K562 (cell line): ENCODE measurements around the gene PRSS8. TPM values are rescaled to one million over a fixed set of nuclear protein-coding genes. Genes with fewer than 3 reads are reported as not detected.

Experiments used
- SREBF2 ChIP-seq: sonication (generic); formaldehyde crosslinking; IDR thresholded peaks from 2 replicates; pipeline ENCODE4 v1.4.0; 2020; ENCODE audit warnings: mild to moderate bottlenecking, missing genetic modification reagents
- polyA plus RNA-seq, 8 experiments: library from polyadenylated mRNA; depleted of rRNA in 4 of 8; stranded (reverse) in 5 of 8; unstranded in 3 of 8; fragments of >200 nt; fragmentation: Nextera tagmentation in 2 of 8; fragmentation: Illumina TruSeq in 1 of 8; extraction: Ambion mirVana in 2 of 8; extraction: Trizol in 1 of 8; gene quantifications; 2 replicates each; pipeline versions ENCODE4 v1.2.1 to v1.2.3, GENCODE V29; 2011 to 2014; ENCODE audit warnings: inconsistent platforms in 1 of 8, missing spikeins in 1 of 8
- total RNA-seq, 7 experiments: library from RNA; depleted of rRNA in 6 of 7; stranded (reverse); fragments of >200 nt in 6 of 7; fragmentation: Illumina TruSeq in 2 of 7; extraction: Trizol in 2 of 7; gene quantifications; 2 replicates each; pipeline versions ENCODE4 v1.2.1 to v1.2.3, GENCODE V29; 2011 to 2021; ENCODE audit warnings: low replicate concordance in 1 of 7
- TF ChIP-seq, protein P1 (sequence below), 2 experiments: fragments of 450-650 bp; formaldehyde crosslinking in 1 of 2; IDR thresholded peaks; 2 replicates each; pipeline versions ENCODE4 v1.4.0 to v1.6.1; 2014 to 2020; ENCODE audit warnings: mild to moderate bottlenecking in 2 of 2, borderline replicate concordance in 1 of 2, low read depth in 1 of 2
- TF ChIP-seq, protein P2 (sequence below): fragments of 250-450 bp; sonication (Bioruptor Pico); IDR thresholded peaks from 2 replicates; pipeline ENCODE4 v1.5.0; 2021; ENCODE audit warnings: mild to moderate bottlenecking, borderline replicate concordance

Gene PRSS8
- total and polyA plus RNA-seq, 9 of the 15 experiments (the other 6 are each of a cell fraction or from before 2014, with no cell fraction given) = 0.25 to 3.9 (median 1.3) TPM; not detected in 1

GRCh38 chr16:31117384-31118222, 17.9 kb downstream of the PRSS8 start, which contains the start of gene KAT8 (continued):
- TF ChIP-seq, protein P1, sequence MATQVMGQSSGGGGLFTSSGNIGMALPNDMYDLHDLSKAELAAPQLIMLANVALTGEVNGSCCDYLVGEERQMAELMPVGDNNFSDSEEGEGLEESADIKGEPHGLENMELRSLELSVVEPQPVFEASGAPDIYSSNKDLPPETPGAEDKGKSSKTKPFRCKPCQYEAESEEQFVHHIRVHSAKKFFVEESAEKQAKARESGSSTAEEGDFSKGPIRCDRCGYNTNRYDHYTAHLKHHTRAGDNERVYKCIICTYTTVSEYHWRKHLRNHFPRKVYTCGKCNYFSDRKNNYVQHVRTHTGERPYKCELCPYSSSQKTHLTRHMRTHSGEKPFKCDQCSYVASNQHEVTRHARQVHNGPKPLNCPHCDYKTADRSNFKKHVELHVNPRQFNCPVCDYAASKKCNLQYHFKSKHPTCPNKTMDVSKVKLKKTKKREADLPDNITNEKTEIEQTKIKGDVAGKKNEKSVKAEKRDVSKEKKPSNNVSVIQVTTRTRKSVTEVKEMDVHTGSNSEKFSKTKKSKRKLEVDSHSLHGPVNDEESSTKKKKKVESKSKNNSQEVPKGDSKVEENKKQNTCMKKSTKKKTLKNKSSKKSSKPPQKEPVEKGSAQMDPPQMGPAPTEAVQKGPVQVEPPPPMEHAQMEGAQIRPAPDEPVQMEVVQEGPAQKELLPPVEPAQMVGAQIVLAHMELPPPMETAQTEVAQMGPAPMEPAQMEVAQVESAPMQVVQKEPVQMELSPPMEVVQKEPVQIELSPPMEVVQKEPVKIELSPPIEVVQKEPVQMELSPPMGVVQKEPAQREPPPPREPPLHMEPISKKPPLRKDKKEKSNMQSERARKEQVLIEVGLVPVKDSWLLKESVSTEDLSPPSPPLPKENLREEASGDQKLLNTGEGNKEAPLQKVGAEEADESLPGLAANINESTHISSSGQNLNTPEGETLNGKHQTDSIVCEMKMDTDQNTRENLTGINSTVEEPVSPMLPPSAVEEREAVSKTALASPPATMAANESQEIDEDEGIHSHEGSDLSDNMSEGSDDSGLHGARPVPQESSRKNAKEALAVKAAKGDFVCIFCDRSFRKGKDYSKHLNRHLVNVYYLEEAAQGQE (IDR thresholded peaks at IDR 0.05; ENCODE audit: borderline replicate concordance) = no peak
- TF ChIP-seq, protein P1 (CRISPR knock-in tag; IDR thresholded peaks at IDR 0.05; ENCODE audit: low read depth) = peak; percentile 71; the same call in 1 of the 2 replicates
- TF ChIP-seq SREBF2 (CRISPR knock-in tag) = no peak
- TF ChIP-seq, protein P2, sequence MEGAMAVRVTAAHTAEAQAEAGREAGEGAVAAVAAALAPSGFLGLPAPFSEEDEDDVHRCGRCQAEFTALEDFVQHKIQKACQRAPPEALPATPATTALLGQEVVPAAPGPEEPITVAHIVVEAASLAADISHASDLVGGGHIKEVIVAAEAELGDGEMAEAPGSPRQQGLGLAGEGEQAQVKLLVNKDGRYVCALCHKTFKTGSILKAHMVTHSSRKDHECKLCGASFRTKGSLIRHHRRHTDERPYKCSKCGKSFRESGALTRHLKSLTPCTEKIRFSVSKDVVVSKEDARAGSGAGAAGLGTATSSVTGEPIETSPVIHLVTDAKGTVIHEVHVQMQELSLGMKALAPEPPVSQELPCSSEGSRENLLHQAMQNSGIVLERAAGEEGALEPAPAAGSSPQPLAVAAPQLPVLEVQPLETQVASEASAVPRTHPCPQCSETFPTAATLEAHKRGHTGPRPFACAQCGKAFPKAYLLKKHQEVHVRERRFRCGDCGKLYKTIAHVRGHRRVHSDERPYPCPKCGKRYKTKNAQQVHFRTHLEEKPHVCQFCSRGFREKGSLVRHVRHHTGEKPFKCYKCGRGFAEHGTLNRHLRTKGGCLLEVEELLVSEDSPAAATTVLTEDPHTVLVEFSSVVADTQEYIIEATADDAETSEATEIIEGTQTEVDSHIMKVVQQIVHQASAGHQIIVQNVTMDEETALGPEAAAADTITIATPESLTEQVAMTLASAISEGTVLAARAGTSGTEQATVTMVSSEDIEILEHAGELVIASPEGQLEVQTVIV = no peak
